NCI-H446 treated with DMSO at 0.1 percent for 48 hours (cell line): ENCODE measurements around the gene SEPHS1.
A peak's percentile ranks its signal among the peaks of the same experiment; 100 is the strongest.
"Not testable (repeated sequence)": the region's sequence is repeated elsewhere in the genome, so short reads cannot be mapped to it uniquely, and the experiment has no call there.

Experiments
- DNase-seq: peaks from one replicate; lab custom pipeline; 2025; lab: John Stamatoyannopoulos, UW

Gene SEPHS1

GRCh38 chr10:13360587-13360986, 12.5 kb upstream of the SEPHS1 start:
- DNase-seq, result no peak

GRCh38 chr10:13356392-13356791, 8.3 kb upstream of the SEPHS1 start:
- DNase-seq, result no peak

GRCh38 chr10:13354783-13355182, 6.7 kb upstream of the SEPHS1 start:
- DNase-seq, result no peak

- no peak for DNase-seq
Observed at GRCh38 chr10:13352519-13352918, 4.4 kb upstream of the SEPHS1 start.

- DNase-seq, result no peak
Observed at GRCh38 chr10:13351340-13351915, 3.3 kb upstream of the SEPHS1 start.

GRCh38 chr10:13349463-13350274, 1.6 kb upstream of the SEPHS1 start:
- no peak for DNase-seq

GRCh38 chr10:13347500-13348156, 465 bp downstream of the SEPHS1 start:
- DNase-seq, result peak; percentile 57

GRCh38 chr10:13347043-13347499, 1.0 kb downstream of the SEPHS1 start:
- no peak for DNase-seq

GRCh38 chr10:13346283-13347042, 1.6 kb downstream of the SEPHS1 start:
- peak; percentile 17 for DNase-seq

GRCh38 chr10:13340626-13341376, 7.3 kb downstream of the SEPHS1 start:
- DNase-seq, result no peak

GRCh38 chr10:13340068-13340467, 8.0 kb downstream of the SEPHS1 start:
- DNase-seq, result no peak

GRCh38 chr10:13338390-13339110, 9.5 kb downstream of the SEPHS1 start:
- DNase-seq, result no peak

- DNase-seq, result no peak
Observed at GRCh38 chr10:13337827-13338196, 10.3 kb downstream of the SEPHS1 start.

- no peak for DNase-seq
Observed at GRCh38 chr10:13337128-13337826, 10.8 kb downstream of the SEPHS1 start.

GRCh38 chr10:13335881-13336280, 12.2 kb downstream of the SEPHS1 start:
- DNase-seq, result peak; percentile 49

- DNase-seq, result no peak
Observed at GRCh38 chr10:13334556-13334955, 13.5 kb downstream of the SEPHS1 start.

GRCh38 chr10:13331646-13332045, 16.4 kb downstream of the SEPHS1 start:
- DNase-seq, result no peak

GRCh38 chr10:13330980-13331379, 17.1 kb downstream of the SEPHS1 start:
- not testable (repeated sequence) for DNase-seq

- DNase-seq, result no peak
Observed at GRCh38 chr10:13329565-13329964, 18.5 kb downstream of the SEPHS1 start.

GRCh38 chr10:13328613-13329012, 19.5 kb downstream of the SEPHS1 start:
- DNase-seq, result no peak
